Heart left ventricle (tissue), 16 donors: ENCODE data around the gene ASAP3. TPM values are rescaled to one million over a fixed set of nuclear protein-coding genes. Genes with fewer than 3 reads are reported as not detected.

Experiments
- ATAC-seq, 4 donors: fragments of 200-7000 bp; cut with Tn5 transposase; one replicate each; pipeline ENCODE4 v1.9.1; 2020 to 2022; ENCODE audit warnings: moderate library complexity in 4 of 4, mild to moderate bottlenecking in 3 of 4, moderate number of reproducible peaks in 1 of 4
- DNase-seq, 5 donors: peaks; one replicate each; pipeline ENCODE4 v3.0.0-alpha.2; 2020
- H3K27ac ChIP-seq, 12 donors: fragments of 200-600 bp; sonication (generic) in 4 of 12; one replicate each; pipeline versions ENCODE4 v1.5.0 to v1.8.0; 2016 to 2022; ENCODE audit warnings: mild to moderate bottlenecking in 2 of 12
- H3K27me3 ChIP-seq, 9 donors: fragments of 200-600 bp; sonication (generic) in 2 of 9; one replicate each; pipeline versions ENCODE4 v1.5.1 to v1.8.0; 2016 to 2022; ENCODE audit warnings: mild to moderate bottlenecking in 3 of 9
- H3K36me3 ChIP-seq, 9 donors: fragments of 200-600 bp; sonication (generic) in 2 of 9; one replicate each; pipeline versions ENCODE4 v1.5.0 to v1.8.0; 2018 to 2022; ENCODE audit warnings: mild to moderate bottlenecking in 2 of 9
- H3K4me1 ChIP-seq, 12 donors: fragments of 200-600 bp; sonication (generic) in 4 of 12; one replicate each; pipeline versions ENCODE4 v1.5.0 to v1.8.0; 2016 to 2022; ENCODE audit warnings: mild to moderate bottlenecking in 3 of 12
- H3K4me3 ChIP-seq, 12 donors: fragments of 200-600 bp; sonication (generic) in 4 of 12; one replicate each; pipeline versions ENCODE4 v1.5.0 to v1.8.0; 2017 to 2022; ENCODE audit warnings: mild to moderate bottlenecking in 9 of 12, moderate library complexity in 4 of 12
- H3K9me3 ChIP-seq, 12 donors: fragments of 200-600 bp; sonication (generic) in 4 of 12; one replicate each; pipeline versions ENCODE4 v1.5.0 to v1.8.0; 2016 to 2022; ENCODE audit warnings: mild to moderate bottlenecking in 1 of 12
- CTCF ChIP-seq, 12 donors: fragments of 200-600 bp; sonication (generic) in 4 of 12; IDR thresholded peaks; one replicate each; pipeline versions ENCODE4 v1.5.0 to v1.8.0; 2018 to 2022; ENCODE audit warnings: antibody characterized with exemption in 12 of 12, mild to moderate bottlenecking in 5 of 12
- POLR2A ChIP-seq, 2 donors: fragments of 450-650 bp; IDR thresholded peaks; one replicate each; pipeline ENCODE4 v1.6.1; 2017; ENCODE audit warnings: antibody characterized with exemption in 2 of 2, mild to moderate bottlenecking in 2 of 2, moderate library complexity in 2 of 2
- WGBS, 4 donors: extraction: QIAGEN DNeasy Blood & Tissue Kit in 2 of 4; methylation state at CpG; one replicate each; pipeline versions ENCODE4 v1.1.5 to v1.1.7; 2013 to 2018; 5-methylcytosine and 5-hydroxymethylcytosine counted together
- intact Hi-C, 10 donors: fragments of 100-400 bp; cut with DNase I; formaldehyde crosslinking; loops; one replicate each; pipeline versions ENCODE4 v1.11.1 to v1.14.2; 2022
- polyA plus RNA-seq, 2 donors: library from polyadenylated mRNA; stranded (reverse); fragments of 200-250 nt; gene quantifications; one replicate each; pipeline ENCODE4 v1.2.3, GENCODE V29; 2013
- total RNA-seq, 9 donors: library from RNA; depleted of rRNA in 2 of 9; stranded (reverse); fragments of >200 nt in 2 of 9; fragmentation: NEBNext Ultra II Directional in 3 of 9; extraction: Animal tissue kit (Norgen Biotek cat#: 25700) in 3 of 9; gene quantifications; one replicate each; pipeline versions ENCODE4 v1.1.0 to v1.2.4, GENCODE V29; 2016 to 2023
- donor health status: ischemic (EF 13 %, LVEDD 7.1; RV severe dilation, severe dysfunction).
- donor health status: healthy with polysubstance abuse.
- donor health status: DM: no; HTN: yes; CAD: no.
- donor health status: DM: no; HTN: no; CAD: no.
- donor health status: ischemic (EF 25% LVEDD 6.9; RV normal size, moderate dysfunction).
- donor health status: ischemic (EF 25% LVEDD 5.7; RV mildly dilated, moderate dysfunction).
- donor health status: healthy.
- donor health status: DM: yes; HTN: yes; CAD: no.
- donor health status: ischemic (EF 35%, LVEDD 5.7; RV mildly dilated, moderate dysfunction).
- donor health status: nonischemic (EF 11% LVEDD 7.7; RV severe dilation, severe dysfunction).
- donor health status: DM: yes; HTN: yes; CAD: no.
- donor health status: PGD.
- donor health status: ischemic (EF 29% LVEDD 5.4; RV normal size, mild dysfunction).
- donor health status: nonischemic (EF 23%, LVEDD 6.1; RV moderate dilation, normal function).

The ASAP3 gene
- total and polyA plus RNA-seq, 11 donors = 22.4 to 86.1 (median 35.8) TPM

DNA sequence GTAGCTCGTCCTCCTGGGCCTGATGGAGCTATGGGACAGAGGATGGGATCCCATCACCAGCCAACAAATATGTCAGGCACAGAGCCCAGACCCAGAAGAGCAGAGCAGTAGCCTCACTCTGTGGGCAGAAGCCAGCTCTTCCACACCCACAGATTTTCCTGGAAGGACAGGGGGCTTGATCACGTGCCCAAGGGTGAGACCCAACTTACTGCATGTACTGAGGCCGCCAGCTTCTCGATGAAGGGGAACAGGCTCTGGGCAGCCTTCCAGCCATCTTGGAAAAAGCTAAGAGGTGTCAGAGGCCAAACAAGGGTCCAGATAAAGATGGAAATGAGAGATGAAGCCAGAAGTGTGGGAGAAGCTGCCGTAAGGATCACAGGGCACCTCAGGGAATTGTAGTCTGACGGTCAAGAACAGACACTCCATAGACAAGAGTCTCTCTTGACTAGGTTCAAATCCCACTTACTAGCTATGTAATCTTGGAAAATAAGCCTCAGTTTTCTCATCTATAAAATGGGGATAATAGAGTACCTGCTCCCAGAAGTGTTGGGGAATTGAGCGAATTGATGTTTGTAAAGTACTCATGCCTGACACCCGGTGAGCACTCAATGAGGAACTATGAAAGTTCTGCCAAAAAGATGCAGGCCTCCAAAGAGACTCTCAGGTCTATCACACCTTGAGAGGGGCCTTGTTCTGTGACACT lies 42.4 kb downstream of the ASAP3 start:
- Histone ChIP-seq H3K36me3 (peaks cover 0 to 73% (median 47%) of the 10 kb centered on the region in 9 donors), H3K27me3 (no peaks in the 10 kb centered on the region), H3K4me3 (no peak overlapping the region), H3K4me1 (peaks cover 0 to 20% (median 0%) of the 10 kb centered on the region in 12 donors), H3K27ac (no peak overlapping the region), H3K9me3 (no peaks in the 10 kb centered on the region)
- ATAC-seq (no peak), DNase-seq (peak in 1 of 5 donors; percentile 46)
- WGBS, 4 donors = 70 to 75% (median 73%) methylated on average over 7 to 8 of the region's 8 CpGs
- intact Hi-C loops = no loop called here
- no peak for TF ChIP-seq POLR2A (IDR thresholded peaks at IDR 0.05)
- no peak for TF ChIP-seq CTCF (IDR thresholded peaks at IDR 0.05)

DNA sequence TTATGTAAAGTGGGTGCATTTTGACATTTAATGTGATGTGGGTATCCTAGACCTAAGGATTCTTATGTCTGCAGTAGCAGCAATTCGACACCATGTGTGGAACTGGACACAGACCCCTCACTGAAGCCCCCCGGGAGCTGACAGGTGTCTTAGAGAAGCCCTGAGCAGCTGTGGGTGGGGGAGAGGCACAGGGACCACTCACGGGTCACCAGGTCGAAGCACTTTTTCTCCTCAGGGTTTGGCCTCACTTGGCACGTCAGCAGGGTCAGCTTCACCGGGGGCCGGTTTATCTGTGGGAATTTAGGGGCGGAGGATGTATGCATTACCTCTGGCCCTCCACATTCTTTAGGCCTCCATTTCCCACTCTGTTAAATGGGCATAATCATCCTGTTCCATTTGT lies 45.4 kb downstream of the ASAP3 start:
- no peak for TF ChIP-seq CTCF (IDR thresholded peaks at IDR 0.05)
- TF ChIP-seq POLR2A (IDR thresholded peaks at IDR 0.05) = no peak
- 84 to 92% (median 86%) methylated on average over 8 of the region's 8 CpGs for WGBS, 4 donors
- intact Hi-C loops = no loop called here

DNA sequence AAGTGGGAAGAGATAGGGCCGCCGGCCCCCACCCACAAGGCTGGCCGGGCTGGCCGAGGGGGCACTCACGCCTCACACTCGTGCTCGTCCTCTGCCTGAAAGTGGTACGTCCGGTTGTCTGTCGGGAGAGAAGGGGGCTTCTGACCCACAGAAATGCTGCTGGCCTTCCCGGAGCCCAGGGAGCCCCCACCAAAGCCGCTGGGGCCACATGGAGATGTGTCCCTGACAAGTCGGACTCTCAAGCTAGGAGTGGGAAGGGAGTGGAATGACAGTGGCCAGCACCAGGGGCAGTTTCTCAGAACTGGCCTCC lies 46.7 kb downstream of the ASAP3 start:
- H3K4me1 ChIP-seq = no peaks in the 10 kb centered on the region
- intact Hi-C loops = no loop called here
- H3K27me3 ChIP-seq = no peaks in the 10 kb centered on the region
- DNase-seq (no peak), ATAC-seq (no peak)
- H3K36me3 ChIP-seq = peaks cover 0 to 96% (median 86%) of the 10 kb centered on the region in 9 donors
- 89 to 95% (median 93%) methylated on average over 13 of the region's 13 CpGs for WGBS, 4 donors
- H3K9me3 ChIP-seq = no peaks in the 10 kb centered on the region
- TF ChIP-seq POLR2A (IDR thresholded peaks at IDR 0.05) = no peak
- no peak for TF ChIP-seq CTCF (IDR thresholded peaks at IDR 0.05)
- H3K27ac ChIP-seq = no peak overlapping the region
- no peak overlapping the region for H3K4me3 ChIP-seq

More for the DNA sequence above, 45.4 kb downstream of the ASAP3 start:
- no peak overlapping the region for H3K27ac ChIP-seq
- H3K4me3 ChIP-seq = no peak overlapping the region
- ATAC-seq (no peak), DNase-seq (no peak)
- peaks cover 0 to 2% (median 0%) of the 10 kb centered on the region in 12 donors for H3K4me1 ChIP-seq
- H3K27me3 ChIP-seq = no peaks in the 10 kb centered on the region
- no peaks in the 10 kb centered on the region for H3K9me3 ChIP-seq
- H3K36me3 ChIP-seq = peaks cover 0 to 95% (median 77%) of the 10 kb centered on the region in 9 donors

DNA sequence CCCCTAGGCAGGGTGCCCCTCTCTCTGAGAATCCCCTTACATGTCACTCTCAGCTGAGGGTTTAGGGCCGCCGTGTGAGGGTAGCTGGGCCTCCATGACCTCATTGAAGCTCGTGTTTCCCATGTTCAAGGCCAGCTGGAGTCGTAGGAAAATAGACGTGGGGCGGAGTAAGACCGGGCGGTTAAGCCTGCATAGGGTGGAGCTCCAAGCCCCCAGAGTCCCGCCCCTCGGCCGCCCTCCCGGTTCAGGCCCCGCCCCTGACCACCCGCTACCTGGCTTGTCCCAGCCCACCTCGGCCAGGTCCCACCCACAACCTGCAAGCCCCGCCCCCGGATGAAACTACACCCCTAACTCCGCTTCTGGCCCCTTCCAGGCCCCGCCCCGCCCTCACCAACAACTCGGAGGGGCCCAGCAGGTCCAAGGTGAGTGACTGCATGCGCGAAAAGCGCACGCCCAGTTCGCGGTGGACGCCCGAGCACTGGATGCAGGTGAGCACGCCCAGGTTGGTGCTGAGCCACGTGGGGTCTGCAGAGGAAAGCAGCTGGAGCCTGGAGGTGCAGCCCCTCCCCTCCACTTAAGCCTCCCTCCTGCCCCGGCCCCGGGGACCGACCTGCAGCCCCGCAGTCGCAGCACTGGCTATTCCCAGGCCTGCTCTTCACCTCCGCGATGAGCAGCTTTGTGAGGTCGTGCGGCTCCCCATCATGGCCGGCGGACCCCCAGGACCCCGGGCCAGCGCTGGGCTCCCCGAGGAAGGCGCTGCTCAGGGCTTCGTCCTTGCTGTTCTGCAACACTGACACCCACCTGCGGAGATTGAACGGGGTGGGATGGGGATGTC lies 47.2 kb downstream of the ASAP3 start:
- Histone ChIP-seq H3K27ac (no peak overlapping the region), H3K27me3 (no peaks in the 10 kb centered on the region), H3K36me3 (peaks cover 0 to 96% (median 86%) of the 10 kb centered on the region in 9 donors), H3K4me1 (no peaks in the 10 kb centered on the region), H3K9me3 (no peaks in the 10 kb centered on the region), H3K4me3 (no peak overlapping the region)
- WGBS, 4 donors = 74 to 83% (median 80%) methylated on average over 37 to 49 of the region's 49 CpGs
- TF ChIP-seq CTCF (IDR thresholded peaks at IDR 0.05) = no peak
- no peak for TF ChIP-seq POLR2A (IDR thresholded peaks at IDR 0.05)
- DNase-seq (no peak), ATAC-seq (peak in 2 of 4 donors; percentile 30 to 31)
- intact Hi-C loops = no loop called here
